HEK293T (cell line): ENCODE data around the gene ABCA3.

Experiments used
- ARNT ChIP-seq: fragments of 450-650 bp; IDR thresholded peaks from 2 replicates; pipeline ENCODE4 v1.6.1; 2017; ENCODE audit warnings: mild to moderate bottlenecking
- ELF4 ChIP-seq: fragments of 450-650 bp; IDR thresholded peaks from 2 replicates; pipeline ENCODE4 v1.6.1; 2017; ENCODE audit warnings: antibody characterized with exemption
- FOXM1 ChIP-seq: fragments of 450-650 bp; IDR thresholded peaks from 2 replicates; pipeline ENCODE4 v1.6.1; 2017; ENCODE audit warnings: mild to moderate bottlenecking, borderline replicate concordance
- NFRKB ChIP-seq: fragments of 450-650 bp; IDR thresholded peaks from 2 replicates; pipeline ENCODE4 v1.6.1; 2016; ENCODE audit warnings: mild to moderate bottlenecking, moderate library complexity
- SP1 ChIP-seq: fragments of 450-650 bp; IDR thresholded peaks from 2 replicates; pipeline ENCODE4 v1.6.1; 2017
- TARDBP ChIP-seq: fragments of 450-650 bp; IDR thresholded peaks from 2 replicates; pipeline ENCODE4 v1.6.1; 2016

DNA sequence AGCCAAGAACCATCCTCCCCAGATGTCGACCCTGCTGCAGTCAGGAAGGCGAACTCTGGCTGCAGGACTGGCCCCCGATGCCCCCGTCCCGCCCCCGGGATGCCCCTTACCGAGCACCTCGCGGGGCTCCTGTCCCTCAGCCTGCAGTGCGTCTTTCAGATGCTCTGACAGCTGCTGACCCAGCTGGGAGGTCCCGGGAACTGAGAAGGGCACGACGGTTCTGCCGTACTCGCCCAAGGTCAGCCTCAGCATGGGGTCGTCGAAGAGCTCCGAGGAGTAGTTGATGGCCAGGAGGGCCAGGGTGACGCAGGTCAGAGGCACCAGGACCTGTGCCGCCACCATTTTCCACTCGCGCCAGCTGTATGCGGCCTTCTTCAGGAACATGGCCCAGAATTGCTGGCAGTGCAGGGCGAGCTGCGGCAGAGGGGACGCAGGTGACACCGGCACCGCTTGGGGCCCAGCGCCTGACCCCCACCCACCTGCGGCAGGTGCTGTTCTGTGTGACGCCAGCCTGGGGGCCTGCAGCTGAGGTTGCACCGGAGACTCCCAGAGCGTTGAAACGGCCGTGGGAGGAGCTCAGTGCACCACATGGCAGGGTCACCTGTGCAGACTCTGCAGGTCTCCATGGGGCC lies 52.5 kb downstream of the ABCA3 start:
- TF ChIP-seq ARNT (no peak), FOXM1 (no peak), SP1 (no peak), ELF4 (no peak), NFRKB (no peak), TARDBP (no peak)
